PFSK-1 (cell line): ENCODE results near the gene SLC16A6.

Source experiments
- FOXP2 ChIP-seq: optimal IDR thresholded peaks from 2 replicates; pipeline ENCODE3; 2011; ENCODE audit warnings: borderline replicate concordance, control low read depth, inconsistent platforms; ENCODE audit not compliant: insufficient read depth; ENCODE audit errors: extremely low read length, extremely low read depth
- POLR2AphosphoS5 ChIP-seq: IDR thresholded peaks from 2 replicates; pipeline ENCODE4 v1.6.1; 2012; ENCODE audit warnings: low read depth, mild to moderate bottlenecking, control low read depth, low read length, moderate library complexity
- SIN3A ChIP-seq: IDR thresholded peaks from 2 replicates; pipeline ENCODE4 v1.6.1; 2012; ENCODE audit warnings: mild to moderate bottlenecking, low read length, moderate library complexity, borderline replicate concordance; ENCODE audit not compliant: insufficient read depth
- TAF1 ChIP-seq: IDR thresholded peaks from 2 replicates; pipeline ENCODE4 v1.6.1; 2012; ENCODE audit warnings: low read length, control low read depth, borderline replicate concordance; ENCODE audit not compliant: insufficient read depth
- TF ChIP-seq, protein P1 (sequence below), 2 experiments: IDR thresholded peaks; 2 replicates each; pipeline versions ENCODE4 v1.6.1 to v1.8.0; 2011 to 2012; ENCODE audit warnings: low read depth in 2 of 2, low read length in 2 of 2, control low read depth in 1 of 2, inconsistent platforms in 1 of 2, mild to moderate bottlenecking in 1 of 2, moderate library complexity in 1 of 2; ENCODE audit not compliant: insufficient read depth in 1 of 2

SLC16A6 gene

DNA sequence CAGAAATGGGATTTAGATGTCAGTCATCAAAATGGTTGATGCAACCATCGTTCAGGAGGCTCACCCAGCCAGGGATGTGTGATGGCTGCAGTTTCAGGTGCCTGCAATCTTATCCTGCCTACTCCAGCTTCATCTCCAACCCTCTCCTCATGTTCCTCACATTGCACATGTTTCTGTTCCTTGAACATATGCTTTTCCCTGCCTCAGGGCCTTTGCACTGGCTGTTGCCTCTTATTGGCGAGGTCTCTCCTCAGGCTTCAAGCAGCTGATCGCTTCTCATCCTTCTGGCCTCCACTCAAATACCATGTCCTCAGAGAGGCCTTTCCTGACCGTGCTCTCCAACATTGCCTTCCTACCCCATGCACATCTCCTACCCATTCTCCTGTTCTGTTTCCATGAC is 25.0 kb upstream of the SLC16A6 start:
- no peak for TF ChIP-seq TAF1
- no peak for TF ChIP-seq FOXP2
- TF ChIP-seq SIN3A, result no peak

- TF ChIP-seq, protein P1, sequence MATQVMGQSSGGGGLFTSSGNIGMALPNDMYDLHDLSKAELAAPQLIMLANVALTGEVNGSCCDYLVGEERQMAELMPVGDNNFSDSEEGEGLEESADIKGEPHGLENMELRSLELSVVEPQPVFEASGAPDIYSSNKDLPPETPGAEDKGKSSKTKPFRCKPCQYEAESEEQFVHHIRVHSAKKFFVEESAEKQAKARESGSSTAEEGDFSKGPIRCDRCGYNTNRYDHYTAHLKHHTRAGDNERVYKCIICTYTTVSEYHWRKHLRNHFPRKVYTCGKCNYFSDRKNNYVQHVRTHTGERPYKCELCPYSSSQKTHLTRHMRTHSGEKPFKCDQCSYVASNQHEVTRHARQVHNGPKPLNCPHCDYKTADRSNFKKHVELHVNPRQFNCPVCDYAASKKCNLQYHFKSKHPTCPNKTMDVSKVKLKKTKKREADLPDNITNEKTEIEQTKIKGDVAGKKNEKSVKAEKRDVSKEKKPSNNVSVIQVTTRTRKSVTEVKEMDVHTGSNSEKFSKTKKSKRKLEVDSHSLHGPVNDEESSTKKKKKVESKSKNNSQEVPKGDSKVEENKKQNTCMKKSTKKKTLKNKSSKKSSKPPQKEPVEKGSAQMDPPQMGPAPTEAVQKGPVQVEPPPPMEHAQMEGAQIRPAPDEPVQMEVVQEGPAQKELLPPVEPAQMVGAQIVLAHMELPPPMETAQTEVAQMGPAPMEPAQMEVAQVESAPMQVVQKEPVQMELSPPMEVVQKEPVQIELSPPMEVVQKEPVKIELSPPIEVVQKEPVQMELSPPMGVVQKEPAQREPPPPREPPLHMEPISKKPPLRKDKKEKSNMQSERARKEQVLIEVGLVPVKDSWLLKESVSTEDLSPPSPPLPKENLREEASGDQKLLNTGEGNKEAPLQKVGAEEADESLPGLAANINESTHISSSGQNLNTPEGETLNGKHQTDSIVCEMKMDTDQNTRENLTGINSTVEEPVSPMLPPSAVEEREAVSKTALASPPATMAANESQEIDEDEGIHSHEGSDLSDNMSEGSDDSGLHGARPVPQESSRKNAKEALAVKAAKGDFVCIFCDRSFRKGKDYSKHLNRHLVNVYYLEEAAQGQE (IDR thresholded peaks at IDR 0.05; ENCODE audit: insufficient read depth in 1 of 2, low read depth in 2 of 2, low read length in 2 of 2), result no peak
- TF ChIP-seq TAF1 (no peak), FOXP2 (no peak), SIN3A (no peak), POLR2AphosphoS5 (no peak)
These were observed 24.1 kb upstream of the SLC16A6 start for GRCh38 chr17:68314916-68315535.

DNA sequence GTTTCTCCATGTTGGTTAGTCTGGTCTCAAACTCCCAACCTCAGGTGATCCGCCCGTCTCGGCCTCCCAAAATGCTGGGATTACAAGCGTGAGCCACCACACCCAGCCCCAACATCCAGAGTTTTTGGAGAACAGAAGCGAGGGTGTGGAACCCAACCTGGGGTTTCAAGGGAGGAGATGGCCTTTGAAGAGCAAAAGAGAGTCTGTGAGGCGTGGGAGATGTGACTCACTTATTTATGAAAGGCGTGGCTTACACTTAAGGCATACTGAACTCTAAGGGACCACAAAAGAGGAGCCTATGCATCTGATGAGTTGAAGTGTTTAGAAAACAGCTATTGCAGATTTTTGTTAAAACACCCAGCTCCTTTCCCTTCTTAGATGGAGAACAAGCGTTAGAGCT is 19.2 kb upstream of the SLC16A6 start:
- no peak for TF ChIP-seq SIN3A
- no peak for TF ChIP-seq TAF1
- TF ChIP-seq FOXP2, result no peak

DNA sequence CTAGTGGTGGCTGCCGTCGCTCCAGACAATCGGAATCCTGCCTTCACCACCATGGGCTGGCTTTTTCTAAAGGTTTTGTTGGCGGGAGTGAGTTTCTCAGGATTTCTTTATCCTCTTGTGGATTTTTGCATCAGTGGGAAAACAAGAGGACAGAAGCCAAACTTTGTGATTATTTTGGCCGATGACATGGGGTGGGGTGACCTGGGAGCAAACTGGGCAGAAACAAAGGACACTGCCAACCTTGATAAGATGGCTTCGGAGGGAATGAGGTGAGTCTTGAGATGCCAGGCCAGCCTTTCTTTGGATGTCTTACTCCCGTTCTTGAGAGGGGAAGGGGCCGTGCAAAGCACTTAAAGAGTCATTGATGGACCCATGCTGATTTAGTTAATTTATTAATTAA is 16.5 kb upstream of the SLC16A6 start:
- TF ChIP-seq, protein P1 (IDR thresholded peaks at IDR 0.05; ENCODE audit: insufficient read depth in 1 of 2, low read depth in 2 of 2, low read length in 2 of 2), result no peak
- TF ChIP-seq POLR2AphosphoS5, result no peak
- TF ChIP-seq FOXP2, result no peak
- TF ChIP-seq SIN3A, result no peak
- no peak for TF ChIP-seq TAF1

DNA sequence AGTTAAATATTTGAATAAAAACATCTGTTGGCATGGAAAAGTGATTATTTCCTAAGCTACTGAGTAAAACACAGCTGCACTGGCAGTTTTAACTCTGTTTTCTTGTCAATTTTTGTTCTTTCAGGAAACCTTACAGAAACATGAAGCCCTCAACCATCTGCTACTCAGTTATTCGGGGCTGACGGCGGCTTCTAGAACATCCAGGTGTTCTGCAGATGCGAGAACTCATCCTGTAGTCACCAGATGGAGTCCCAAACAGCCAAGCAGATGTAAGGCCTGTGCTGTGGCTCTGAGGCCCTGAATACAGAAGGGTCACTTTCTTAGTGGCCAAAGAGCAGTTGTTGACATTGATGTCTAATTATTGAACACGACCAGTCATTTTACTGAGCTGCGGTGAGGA is 15.9 kb upstream of the SLC16A6 start:
- TF ChIP-seq, protein P1 (IDR thresholded peaks at IDR 0.05; ENCODE audit: insufficient read depth in 1 of 2, low read depth in 2 of 2, low read length in 2 of 2), result no peak
- TF ChIP-seq TAF1 (no peak), SIN3A (no peak), FOXP2 (no peak), POLR2AphosphoS5 (no peak)

DNA sequence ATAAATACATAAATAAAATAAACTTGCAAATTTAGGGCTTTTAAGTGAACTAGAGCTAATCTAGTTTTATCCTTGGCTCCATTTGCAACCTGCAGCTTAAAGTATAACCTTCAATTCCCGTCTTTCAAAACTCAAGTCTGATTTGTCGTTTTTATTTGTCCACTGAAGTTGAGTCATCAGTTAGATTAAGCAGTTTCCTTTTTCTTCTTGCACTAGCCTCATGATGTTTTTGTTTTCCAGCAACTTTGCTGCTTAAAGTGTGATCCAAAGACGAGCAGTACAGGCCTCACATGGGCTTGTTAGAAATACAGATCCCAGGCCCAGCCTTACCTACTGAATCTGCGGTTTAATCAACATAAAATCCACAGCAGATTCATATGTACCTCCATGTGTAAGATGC is 14.2 kb upstream of the SLC16A6 start:
- TF ChIP-seq, protein P1 (IDR thresholded peaks at IDR 0.05; ENCODE audit: insufficient read depth in 1 of 2, low read depth in 2 of 2, low read length in 2 of 2), result no peak
- TF ChIP-seq TAF1 (no peak), FOXP2 (no peak), POLR2AphosphoS5 (no peak), SIN3A (no peak)
